NCI-H69 (cell line): Measurements from ENCODE around the gene AHSP.
"Not testable (repeated sequence)": the region's sequence is repeated elsewhere in the genome, so short reads cannot be mapped to it uniquely, and the experiment has no call there.

ENCODE experiments used
- DNase-seq: peaks from one replicate; lab custom pipeline; 2025; lab: John Stamatoyannopoulos, UW

The AHSP gene

DNA sequence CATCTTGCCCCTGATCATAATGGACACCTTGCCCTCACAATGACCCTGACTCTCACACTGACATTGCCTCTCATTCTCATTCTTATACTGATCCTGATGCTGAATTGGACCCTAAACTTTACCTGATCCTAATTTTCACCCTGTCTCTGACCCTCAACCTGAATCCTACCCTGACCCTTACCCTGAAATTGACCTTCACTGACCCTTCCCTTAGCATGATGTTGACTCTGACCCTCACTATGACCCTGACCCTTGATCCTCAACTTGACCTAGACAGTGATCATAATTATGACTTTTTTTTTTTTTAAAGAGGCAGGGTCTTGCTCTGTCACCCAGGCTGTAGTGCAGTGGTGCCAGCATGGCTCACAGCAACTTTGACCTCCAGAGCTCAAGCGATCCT, 3.4 kb downstream of the AHSP start:
- no peak for DNase-seq

DNA sequence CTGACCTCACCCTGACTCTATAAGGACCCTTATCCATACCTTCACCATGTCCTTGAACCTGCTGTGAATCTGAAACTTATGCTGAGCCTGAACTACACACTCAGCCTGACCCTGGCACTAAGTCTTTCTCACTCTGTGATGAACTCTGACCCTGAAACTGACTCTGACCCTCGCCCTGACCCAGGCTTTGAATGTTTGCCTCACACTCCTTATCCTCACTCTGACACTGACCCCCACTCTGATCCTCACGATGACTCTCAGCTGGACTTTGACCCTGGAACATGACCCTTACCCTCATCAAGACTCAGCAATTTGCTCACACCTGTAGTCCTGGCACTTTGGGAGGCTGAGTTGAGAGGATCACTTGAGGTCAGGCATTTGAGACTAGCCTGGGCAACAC, 4.4 kb downstream of the AHSP start:
- no peak for DNase-seq

DNA sequence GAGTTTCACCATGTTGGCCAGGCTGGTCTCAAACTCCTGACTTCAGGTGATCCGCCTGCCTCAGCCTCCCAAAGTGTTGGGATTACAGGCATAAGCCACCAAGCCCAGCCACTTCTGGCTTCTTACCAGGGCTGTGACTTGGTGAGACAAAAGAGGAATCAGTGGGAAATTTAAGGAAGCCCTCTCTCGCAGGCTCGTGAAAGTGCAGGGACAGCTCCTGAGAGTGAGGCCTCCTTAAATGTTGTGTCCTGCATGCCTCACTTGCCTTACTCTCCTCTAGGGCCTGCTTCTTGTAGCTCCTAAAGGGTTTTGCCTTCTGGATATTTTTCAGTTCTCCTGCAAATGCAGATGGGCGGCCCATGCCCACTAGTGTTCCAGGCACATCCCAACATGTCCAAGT, 5.2 kb downstream of the AHSP start:
- no peak for DNase-seq

DNA sequence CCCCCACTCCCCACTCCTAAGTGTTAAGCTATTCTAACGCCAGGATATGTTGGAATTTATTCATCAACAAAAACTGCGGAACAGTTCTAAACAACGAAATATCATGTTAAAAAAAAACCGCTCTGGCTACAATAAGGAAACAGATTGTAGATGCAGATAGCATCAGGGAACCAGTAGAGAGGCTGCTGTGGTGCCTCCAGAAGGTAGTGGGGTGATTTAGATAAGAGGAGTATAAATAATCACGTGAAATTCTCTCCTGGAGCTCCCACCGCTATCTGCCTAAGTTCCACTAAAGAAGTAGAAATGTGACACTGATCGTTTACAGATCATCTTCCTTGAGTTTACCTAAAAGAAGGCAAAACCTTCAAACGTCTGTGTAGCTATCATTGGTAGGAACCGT, 8.0 kb downstream of the AHSP start:
- no peak for DNase-seq

DNA sequence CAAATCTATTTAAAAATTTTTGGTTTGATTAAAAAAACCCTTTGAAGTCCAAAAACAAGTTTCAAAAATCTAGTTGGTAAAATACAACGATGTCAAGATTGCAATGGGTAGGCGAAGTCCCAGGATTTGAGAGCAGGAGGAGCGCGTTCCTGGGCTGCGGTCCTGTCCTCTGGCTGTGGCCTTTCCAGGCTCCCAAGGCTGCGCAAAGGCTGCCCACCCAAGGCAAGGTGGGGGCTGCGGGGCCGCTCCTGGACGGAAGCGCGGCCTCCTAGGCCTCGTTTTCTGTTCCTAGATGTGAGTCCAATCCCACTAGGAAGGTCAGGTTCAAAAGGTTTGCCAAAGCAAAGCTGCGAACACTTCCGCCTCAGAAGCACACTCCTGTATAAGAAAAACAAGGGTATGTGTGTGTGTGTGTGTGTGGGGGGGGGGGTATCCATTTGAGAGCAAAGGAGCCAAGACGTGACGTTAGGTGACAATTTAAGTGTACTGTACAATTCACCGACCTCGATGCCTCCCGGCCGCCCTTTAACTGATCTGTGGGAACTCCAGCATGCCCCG, 9.2 kb downstream of the AHSP start:
- DNase-seq: no peak

DNA sequence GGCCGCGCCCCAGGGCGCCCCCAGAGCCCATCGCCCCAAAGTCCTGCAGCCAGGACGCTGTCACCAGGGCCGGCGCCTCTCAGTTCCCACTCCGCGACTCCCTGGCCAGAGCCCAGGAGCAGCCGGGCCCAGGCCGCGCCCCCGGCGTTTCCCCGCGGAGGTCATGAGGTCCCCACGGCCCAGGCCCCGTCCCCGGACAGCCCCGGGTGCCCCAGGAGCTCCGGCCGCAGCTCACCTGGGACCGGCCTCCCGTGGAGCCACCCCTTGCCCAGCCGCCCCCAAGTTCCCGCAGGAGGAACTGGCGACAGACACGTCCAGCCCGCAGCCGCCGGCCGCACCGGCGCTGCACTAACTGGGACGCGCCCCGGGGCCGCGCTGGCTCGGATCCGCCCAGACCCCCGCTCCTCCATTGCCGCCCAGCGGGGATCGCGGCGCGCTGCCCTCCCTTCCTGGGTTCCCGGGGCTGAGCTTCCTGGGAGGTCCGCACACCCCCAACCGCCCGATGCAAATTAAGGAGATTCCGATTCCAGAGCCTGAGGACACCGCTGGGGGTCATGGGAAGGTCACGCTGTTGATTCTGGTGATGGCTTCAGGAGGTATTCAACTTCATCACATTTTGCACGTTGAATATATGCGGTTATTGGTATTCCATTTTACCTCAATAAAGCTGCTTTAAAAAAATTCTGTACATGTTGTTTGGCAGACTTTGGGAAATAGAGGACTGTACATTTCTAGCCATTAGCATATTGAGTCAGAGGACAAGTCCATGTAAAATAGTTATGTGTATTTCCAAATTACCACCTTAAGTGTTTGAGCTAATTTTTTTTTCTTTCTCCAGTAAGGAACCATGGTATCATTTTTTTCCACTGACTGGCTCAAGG, 9.9 kb downstream of the AHSP start:
- peak; percentile 5 for DNase-seq

DNA sequence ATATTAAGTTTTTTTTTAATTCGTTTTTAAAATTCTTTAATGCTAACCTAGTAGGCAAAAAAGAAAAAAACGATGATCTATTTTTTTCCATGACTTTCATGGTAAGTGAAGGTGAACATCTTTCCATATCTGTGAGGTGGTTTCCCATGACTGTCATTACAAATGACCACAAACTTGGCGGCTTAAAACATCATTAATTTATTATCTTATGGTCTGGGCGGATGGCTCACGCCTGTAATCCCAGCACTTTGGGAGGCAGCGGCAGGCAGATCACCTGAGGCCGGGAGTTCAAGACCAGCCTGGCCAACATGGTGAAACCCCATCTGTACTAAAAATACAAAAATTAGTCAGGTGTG, 10.5 kb downstream of the AHSP start:
- not testable (repeated sequence) for DNase-seq

DNA sequence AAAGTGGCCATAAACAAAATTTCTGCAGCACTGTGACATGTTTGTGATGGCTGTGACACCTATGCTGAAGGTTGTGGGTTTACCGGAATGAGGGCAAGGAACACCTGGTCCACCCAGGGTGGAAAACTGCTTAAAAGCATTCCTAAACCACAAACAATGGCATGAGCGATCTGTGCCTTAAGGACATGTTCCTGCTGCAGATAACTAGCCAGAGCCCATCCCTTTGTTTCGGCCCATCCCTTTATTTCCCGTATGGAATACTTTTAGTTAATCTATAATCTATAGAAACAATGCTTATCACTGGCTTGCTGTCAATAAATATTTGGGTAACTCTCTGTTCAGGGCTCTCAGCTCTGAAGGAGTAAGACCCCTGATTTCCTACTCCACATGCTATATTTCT, 12.1 kb downstream of the AHSP start:
- not testable (repeated sequence) for DNase-seq

DNA sequence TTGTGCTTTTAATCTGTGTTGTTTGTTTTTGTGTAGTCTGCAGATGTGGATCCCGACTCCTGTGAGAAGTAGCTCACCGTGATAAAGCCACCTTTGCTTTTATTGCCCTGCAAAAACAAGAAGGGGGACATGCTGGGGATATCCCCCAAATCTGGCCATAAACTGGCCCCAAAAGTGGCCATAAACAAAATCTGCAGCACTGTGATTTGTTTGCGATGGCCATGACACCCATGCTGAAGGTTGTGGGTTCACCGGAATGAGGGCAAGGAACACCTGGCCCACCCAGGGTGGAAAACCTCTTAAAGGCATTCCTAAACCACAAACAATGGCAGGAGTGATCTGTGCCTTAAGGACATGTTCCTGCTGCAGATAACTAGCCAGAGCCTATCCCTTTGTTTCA, 15.1 kb downstream of the AHSP start:
- no peak for DNase-seq

DNA sequence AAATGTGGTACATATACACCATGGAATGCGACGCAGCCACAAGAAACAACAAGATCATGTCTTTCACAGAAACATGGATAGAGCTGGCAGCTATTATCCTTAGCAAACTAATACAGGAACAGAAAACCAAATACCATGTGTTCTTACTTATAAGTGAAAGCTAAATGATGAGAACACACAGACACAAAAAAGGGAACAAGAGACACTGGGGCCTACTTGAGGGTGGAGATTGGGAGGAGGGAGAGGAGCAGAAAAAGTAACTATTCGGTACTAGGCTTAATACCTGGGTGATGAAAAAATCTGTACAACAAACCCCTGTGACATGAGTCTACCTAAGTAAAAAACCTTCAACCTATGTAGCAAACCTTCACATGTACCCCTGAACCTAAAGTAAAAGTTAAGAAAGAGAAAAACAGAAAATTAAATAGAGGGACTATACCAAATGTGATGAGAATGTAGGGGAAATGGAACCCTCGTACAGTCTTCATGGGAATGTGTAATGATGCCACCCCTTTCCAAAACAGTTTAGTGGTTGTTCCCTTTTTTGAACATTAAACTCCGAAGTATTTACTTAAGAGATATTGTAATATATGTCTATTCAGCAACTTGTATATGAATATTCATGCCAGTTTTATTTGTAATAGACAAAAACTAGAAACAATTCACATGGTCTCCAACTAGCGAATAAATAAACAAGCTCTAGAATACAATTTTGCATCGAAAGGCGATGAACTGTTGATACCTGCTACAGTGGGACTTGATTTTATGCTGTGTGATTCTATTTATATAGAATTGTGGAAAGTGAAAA, 33.9 kb downstream of the AHSP start:
- no peak for DNase-seq

DNA sequence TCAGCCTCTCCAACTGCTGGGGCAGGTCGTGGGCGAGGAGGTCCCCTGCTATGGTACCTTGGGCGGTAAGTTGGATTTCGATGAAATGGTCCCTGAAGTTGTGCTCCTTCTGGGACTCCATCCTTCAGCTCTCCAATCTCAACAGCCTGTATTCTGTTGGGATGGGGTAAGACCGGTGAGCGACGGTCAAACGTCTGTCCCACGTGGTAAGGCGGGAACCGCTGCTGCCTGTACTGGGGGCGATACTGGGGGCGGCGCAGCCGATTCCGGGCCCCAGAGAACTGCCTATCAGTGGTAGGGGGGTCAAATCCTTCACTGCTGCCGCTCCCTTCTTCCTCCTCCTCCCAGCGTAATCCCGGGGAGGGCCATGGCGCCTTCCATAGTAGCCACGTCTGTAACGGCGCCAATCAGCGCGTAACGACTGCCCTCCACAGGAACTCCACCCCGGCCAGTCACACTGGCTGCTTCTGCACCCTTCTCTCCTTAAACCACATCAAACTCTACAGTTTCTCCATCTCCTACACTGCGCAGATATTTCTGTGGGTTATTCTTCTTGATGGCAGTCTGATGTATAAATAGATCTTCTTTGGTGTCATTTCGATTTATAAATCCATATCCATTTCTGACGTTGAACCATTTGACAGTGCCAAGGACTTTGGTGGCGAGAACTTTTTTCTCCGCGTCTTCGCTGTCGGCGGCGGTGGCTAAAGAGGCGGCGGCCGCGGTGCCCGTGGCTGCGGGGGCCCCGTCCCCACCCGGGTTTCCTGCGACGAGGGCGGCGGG, 41.1 kb downstream of the AHSP start:
- DNase-seq: no peak

DNA sequence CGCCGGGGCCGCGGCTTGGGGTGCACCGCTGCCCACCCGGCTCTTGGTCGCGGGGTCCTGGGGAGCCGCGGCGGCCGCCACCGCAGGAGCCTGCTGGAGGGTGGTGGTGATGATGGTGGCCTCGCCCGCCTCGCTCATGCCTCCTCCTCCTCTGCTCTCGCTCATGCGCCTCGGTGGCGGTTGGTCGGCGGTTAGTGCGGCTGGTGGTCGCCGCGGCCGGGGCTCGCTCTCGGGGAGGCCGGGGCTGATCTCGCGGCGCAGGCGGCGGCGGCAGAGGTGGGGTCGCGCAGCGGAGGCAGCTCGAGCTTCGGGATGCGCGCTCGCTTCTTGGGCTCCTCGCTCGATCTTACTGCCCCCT, 41.6 kb downstream of the AHSP start:
- DNase-seq: no peak

DNA sequence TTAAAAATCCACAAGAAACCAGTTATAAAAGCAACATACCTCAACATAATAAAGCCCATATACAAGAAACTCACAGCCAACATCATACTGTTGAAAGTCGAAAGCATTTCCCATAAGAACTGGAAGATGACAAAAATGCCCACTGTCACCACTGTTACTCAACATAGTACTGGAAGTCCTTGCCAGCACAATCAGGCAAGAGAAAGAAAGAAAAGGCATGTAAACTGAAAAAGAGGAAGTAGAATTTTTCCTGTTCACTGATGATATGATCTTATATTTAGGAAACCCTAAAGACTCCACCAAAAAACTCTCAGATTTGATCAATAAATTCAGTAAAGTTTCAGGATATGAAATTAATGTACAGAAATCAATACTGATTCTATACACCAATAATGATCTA, 45.1 kb downstream of the AHSP start:
- DNase-seq: no peak

DNA sequence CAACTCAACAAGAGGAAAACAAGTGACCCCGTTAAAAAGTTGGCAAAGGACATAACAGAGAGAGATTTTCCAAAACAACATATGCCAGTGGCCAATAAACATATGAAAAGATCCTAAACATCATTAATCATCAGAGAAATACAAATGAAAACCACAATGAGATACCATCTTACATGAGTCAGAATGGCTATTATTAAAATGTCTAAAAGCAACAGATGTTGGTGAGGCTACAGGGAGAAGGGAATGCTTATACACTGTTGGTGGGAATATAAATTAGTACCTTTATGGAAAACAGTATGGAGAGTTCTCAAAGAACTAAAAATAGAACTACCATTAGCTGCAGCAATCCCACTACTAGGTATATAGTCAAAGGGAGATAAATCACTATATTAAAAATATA, 46.5 kb downstream of the AHSP start:
- DNase-seq: not testable (repeated sequence)

DNA sequence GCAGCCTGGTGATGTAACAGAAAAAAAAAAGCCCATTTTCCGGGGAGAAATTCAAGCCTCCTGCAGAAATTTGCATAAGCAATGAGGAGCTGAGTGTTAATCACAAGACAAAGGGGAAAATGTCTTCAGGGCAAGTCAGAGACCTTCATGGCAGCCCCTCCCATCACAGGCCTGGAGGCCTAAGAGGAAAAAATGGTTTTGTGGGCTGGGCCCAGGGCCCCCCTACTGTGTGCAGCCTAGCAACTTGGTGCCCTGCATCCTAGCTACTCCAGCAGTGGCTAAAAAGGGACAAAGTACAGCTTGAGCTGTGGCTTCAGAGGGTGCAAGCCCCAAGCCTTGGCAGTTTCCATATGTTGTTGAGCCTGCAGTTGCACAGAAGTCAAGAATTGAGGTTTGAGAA, 49.7 kb downstream of the AHSP start:
- no peak for DNase-seq
